CD4-positive, alpha-beta T cell (primary cell): ENCODE data around the gene VPS26B. TPM values are rescaled to one million over a fixed set of nuclear protein-coding genes. Genes with fewer than 3 reads are reported as not detected.

Source experiments
- ATAC-seq: fragments of 200-7000 bp; cut with Tn5 transposase; one replicate; pipeline ENCODE4 v1.10.0; 2022; ENCODE audit warnings: mild to moderate bottlenecking; ENCODE audit not compliant: poor library complexity
- CTCF ChIA-PET: fragments of 350-600 bp; sonication (Branson Sonifier 250); formaldehyde crosslinking; loops from one replicate; lab custom pipeline; 2021; ENCODE audit warnings: antibody characterized with exemption, inconsistent platforms; lab: Charles Lee
- POLR2A ChIA-PET: fragments of 350-600 bp; sonication (Branson Sonifier 250); formaldehyde crosslinking; loops from one replicate; lab custom pipeline; 2021; ENCODE audit warnings: antibody characterized with exemption, inconsistent platforms; lab: Charles Lee
- DNase-seq, 14 experiments: peaks; one replicate each; pipeline ENCODE4 v3.0.0-alpha.2; 2013 to 2020; ENCODE audit warnings: mixed read lengths in 2 of 14
- H3K27ac ChIP-seq, 2 donors: one replicate each; pipeline versions ENCODE4 v1.5.1 to v1.7.0; 2013; ENCODE audit warnings: low read length in 2 of 2, low read depth in 1 of 2, mild to moderate bottlenecking in 1 of 2
- H3K27me3 ChIP-seq, 2 experiments: 1 replicate in 1 of 2; 2 replicates in 1 of 2; pipeline versions ENCODE4 v1.6.1 to v1.7.0; 2013; ENCODE audit warnings: low read length in 2 of 2, control low read depth in 1 of 2, mild to moderate bottlenecking in 1 of 2, moderate library complexity in 1 of 2; ENCODE audit not compliant: insufficient read depth in 2 of 2, control insufficient read depth in 1 of 2
- H3K36me3 ChIP-seq: one replicate; pipeline ENCODE4 v1.6.1; 2013; ENCODE audit warnings: low read length, control low read depth; ENCODE audit not compliant: insufficient read depth
- H3K4me1 ChIP-seq: one replicate; pipeline ENCODE4 v1.6.1; 2013; ENCODE audit warnings: low read length, control low read depth; ENCODE audit not compliant: insufficient read depth
- H3K4me3 ChIP-seq: one replicate; pipeline ENCODE4 v1.5.1; 2013; ENCODE audit warnings: mild to moderate bottlenecking, low read length, moderate library complexity
- H3K9me3 ChIP-seq, 2 experiments: 1 replicate in 1 of 2; 2 replicates in 1 of 2; pipeline versions ENCODE4 v1.6.1 to v1.7.0; 2013; ENCODE audit warnings: low read length in 2 of 2, mild to moderate bottlenecking in 2 of 2, control low read depth in 1 of 2, moderate library complexity in 1 of 2; ENCODE audit not compliant: control insufficient read depth in 1 of 2, insufficient read depth in 1 of 2
- H3K27ac Mint-ChIP-seq: one replicate; pipeline ENCODE4 v1.8.0; 2020; ENCODE audit warnings: mixed read lengths
- H3K27me3 Mint-ChIP-seq: one replicate; pipeline ENCODE4 v1.8.0; 2021; ENCODE audit warnings: mixed read lengths
- H3K36me3 Mint-ChIP-seq: one replicate; pipeline ENCODE4 v1.8.0; 2021; ENCODE audit warnings: low read depth, mixed read lengths
- H3K4me1 Mint-ChIP-seq: one replicate; pipeline ENCODE4 v1.8.0; 2021; ENCODE audit warnings: low read depth, mixed read lengths
- H3K4me3 Mint-ChIP-seq: one replicate; pipeline ENCODE4 v1.8.0; 2020; ENCODE audit warnings: mild to moderate bottlenecking, mixed read lengths
- H3K9me3 Mint-ChIP-seq: one replicate; pipeline ENCODE4 v1.8.0; 2020; ENCODE audit warnings: mixed read lengths
- CTCF ChIP-seq: fragments of 200-600 bp; IDR thresholded peaks from one replicate; pipeline ENCODE4 v1.8.0; 2022; ENCODE audit warnings: antibody characterized with exemption, mild to moderate bottlenecking
- intact Hi-C, 2 experiments: fragments of 100-400 bp; cut with DNase I in 1 of 2; cut with micrococcal nuclease in 1 of 2; formaldehyde crosslinking; loops; one replicate each; pipeline versions ENCODE4 v1.15.1 to v1.9.0; 2023 to 2025; cut with DNase I, micrococcal nuclease
- total RNA-seq, 174 experiments: library from RNA in 2 of 174; stranded (reverse) in 2 of 174; gene quantifications; one replicate each; pipeline ENCODE4 v1.2.3 and lab custom pipeline; 2021 to 2026

Gene VPS26B
- total RNA-seq, 2 experiments from 2014 or later, result 41.6 to 42.2 TPM

GRCh38 chr11:134244593-134244992 is 20.1 kb downstream of the VPS26B start:
- ChIA-PET POLR2A (interaction anchor here (1.9 kb wide), 1 partner anchor 20 kb away, joined by 19 read pairs; the partner anchor contains the start of genes NCAPD3 and VPS26B), CTCF (interaction anchor here (1.1 to 1.8 kb wide), 4 partner anchors 10 to 37 kb away, joined by 3 to 8 read pairs (median 5); partner anchors contain the start of gene VPS26B)
- no peak overlapping the region for H3K27ac ChIP-seq
- no peaks in the 10 kb centered on the region for H3K4me1 ChIP-seq
- DNase-seq, result peak in 3 of 14 experiments; percentile 22 to 56 (median 53)
- no peaks in the 10 kb centered on the region for H3K9me3 ChIP-seq
- H3K27me3 Mint-ChIP-seq, result no peaks in the 10 kb centered on the region
- no peaks in the 10 kb centered on the region for H3K4me1 Mint-ChIP-seq
- peaks cover 93% of the 10 kb centered on the region for H3K36me3 Mint-ChIP-seq
- ATAC-seq, result peak; percentile 77
- peak; percentile 56 for TF ChIP-seq CTCF
- peaks cover 92% of the 10 kb centered on the region for H3K36me3 ChIP-seq
- no peaks in the 10 kb centered on the region for H3K9me3 Mint-ChIP-seq
- no peaks in the 10 kb centered on the region for H3K27me3 ChIP-seq
- H3K4me3 Mint-ChIP-seq, result no peak overlapping the region
- H3K27ac Mint-ChIP-seq, result peak overlapping the region; percentile 25
- intact Hi-C loops, result loop anchor here in 1 of 2 experiments (2.0 kb wide), 1 partner anchor 38 kb away; no protein-coding TSS in a partner anchor
- H3K4me3 ChIP-seq, result no peak overlapping the region

GRCh38 chr11:134245434-134245833 is 21.0 kb downstream of the VPS26B start:
- H3K9me3 Mint-ChIP-seq, result no peaks in the 10 kb centered on the region
- Histone ChIP-seq H3K9me3 (no peaks in the 10 kb centered on the region), H3K27ac (no peak overlapping the region), H3K36me3 (peaks cover 92% of the 10 kb centered on the region), H3K27me3 (no peaks in the 10 kb centered on the region), H3K4me3 (no peak overlapping the region), H3K4me1 (no peaks in the 10 kb centered on the region)
- no peak for ATAC-seq
- H3K4me1 Mint-ChIP-seq, result no peaks in the 10 kb centered on the region
- no peak overlapping the region for H3K27ac Mint-ChIP-seq
- H3K4me3 Mint-ChIP-seq, result no peak overlapping the region
- no peaks in the 10 kb centered on the region for H3K27me3 Mint-ChIP-seq
- no peak for TF ChIP-seq CTCF
- ChIA-PET POLR2A (interaction anchor here (1.9 kb wide), 1 partner anchor 21 kb away, joined by 19 read pairs; the partner anchor contains the start of genes NCAPD3 and VPS26B), CTCF (interaction anchor here (1.7 to 1.8 kb wide), 2 partner anchors 17 to 38 kb away, joined by 4 to 8 read pairs; no protein-coding TSS in a partner anchor)
- intact Hi-C loops, result loop anchor here in 1 of 2 experiments (2.0 kb wide), 1 partner anchor 39 kb away; no protein-coding TSS in a partner anchor
- no peak for DNase-seq
- H3K36me3 Mint-ChIP-seq, result peaks cover 92% of the 10 kb centered on the region

- H3K36me3 Mint-ChIP-seq, result peaks cover 95% of the 10 kb centered on the region
- Histone ChIP-seq H3K4me3 (no peak overlapping the region), H3K4me1 (no peaks in the 10 kb centered on the region), H3K9me3 (no peaks in the 10 kb centered on the region), H3K36me3 (peaks cover 94% of the 10 kb centered on the region), H3K27me3 (no peaks in the 10 kb centered on the region), H3K27ac (no peak overlapping the region)
- no peaks in the 10 kb centered on the region for H3K4me1 Mint-ChIP-seq
- POLR2A ChIA-PET, result no interaction called here
- no peaks in the 10 kb centered on the region for H3K27me3 Mint-ChIP-seq
- intact Hi-C loops, result no loop called here
- H3K4me3 Mint-ChIP-seq, result no peak overlapping the region
- TF ChIP-seq CTCF, result no peak
- H3K27ac Mint-ChIP-seq, result no peak overlapping the region
- CTCF ChIA-PET, result no interaction called here
- H3K9me3 Mint-ChIP-seq, result no peaks in the 10 kb centered on the region
- no peak for DNase-seq
- ATAC-seq, result no peak
Observed at GRCh38 chr11:134246100-134246499, 21.6 kb downstream of the VPS26B start.
